ENCODE data around the gene DLGAP1.
A peak's percentile ranks its signal among the peaks of the same experiment; 100 is the strongest.

The DLGAP1 gene

GRCh38 chr18:3775996-3776395, 679.1 kb downstream of the DLGAP1 start:
- Histone ChIP-seq H3K4me3 (ENCODE audit: control insufficient read depth in 1 of 7, extremely low read depth in 1 of 7, insufficient read depth in 4 of 7, low read depth in 2 of 7, low read length in 6 of 7) (no peak overlapping the region), H3K4me1 (ENCODE audit: control extremely low read depth in 1 of 4, control insufficient read depth in 4 of 4, insufficient read depth in 4 of 4, low read length in 3 of 4) (peaks cover 0 to 9% (median 4%) of the 10 kb centered on the region in 4 experiments), H3K27ac (ENCODE audit: insufficient read depth in 1 of 2, low read depth in 1 of 2, low read length in 2 of 2, poor library complexity in 1 of 2, severe bottlenecking in 2 of 2) (no peak overlapping the region), H3K9me3 (ENCODE audit: control extremely low read depth in 1 of 5, control insufficient read depth in 4 of 5, insufficient read depth in 2 of 5, low read depth in 1 of 5, low read length in 4 of 5) (no peaks in the 10 kb centered on the region), H3K36me3 (ENCODE audit: control insufficient read depth in 4 of 4, insufficient read depth in 4 of 4, low read length in 3 of 4) (no peaks in the 10 kb centered on the region), H3K27me3 (replicated peaks in 2 of 5; ENCODE audit: control insufficient read depth in 4 of 5, insufficient read depth in 5 of 5, low read length in 4 of 5) (no peaks in the 10 kb centered on the region)
- 100% methylated on average over 5 of the region's 5 CpGs for WGBS (ENCODE audit: insufficient coverage)
- ChIA-PET CTCF (interaction anchor here (2.2 kb wide), 1 partner anchor 94 kb away, joined by 6 read pairs; no protein-coding TSS in a partner anchor), POLR2A (no interaction called here)
- no peak for DNase-seq

GRCh38 chr18:3773303-3773702, 681.8 kb downstream of the DLGAP1 start:
- Histone ChIP-seq H3K27ac (ENCODE audit: insufficient read depth in 1 of 2, low read depth in 1 of 2, low read length in 2 of 2, poor library complexity in 1 of 2, severe bottlenecking in 2 of 2) (no peak overlapping the region), H3K4me1 (ENCODE audit: control extremely low read depth in 1 of 4, control insufficient read depth in 4 of 4, insufficient read depth in 4 of 4, low read length in 3 of 4) (peaks cover 0 to 11% (median 5%) of the 10 kb centered on the region in 4 experiments), H3K27me3 (replicated peaks in 2 of 5; ENCODE audit: control insufficient read depth in 4 of 5, insufficient read depth in 5 of 5, low read length in 4 of 5) (peaks cover 0 to 3% (median 2%) of the 10 kb centered on the region in 5 experiments), H3K4me3 (ENCODE audit: control insufficient read depth in 1 of 7, extremely low read depth in 1 of 7, insufficient read depth in 4 of 7, low read depth in 2 of 7, low read length in 6 of 7) (no peak overlapping the region), H3K9me3 (ENCODE audit: control extremely low read depth in 1 of 5, control insufficient read depth in 4 of 5, insufficient read depth in 2 of 5, low read depth in 1 of 5, low read length in 4 of 5) (no peaks in the 10 kb centered on the region), H3K36me3 (ENCODE audit: control insufficient read depth in 4 of 4, insufficient read depth in 4 of 4, low read length in 3 of 4) (no peaks in the 10 kb centered on the region)
- no peak for DNase-seq
- CTCF ChIA-PET = interaction anchor here (1.1 to 5.3 kb wide), 7 partner anchors 15 to 221 kb away, joined by 3 to 70 read pairs (median 26); no protein-coding TSS in a partner anchor
- POLR2A ChIA-PET = no interaction called here
- WGBS (ENCODE audit: insufficient coverage) = no CpG with 5 or more reads among the region's 1 CpG

- Histone ChIP-seq H3K36me3 (ENCODE audit: control insufficient read depth in 4 of 4, insufficient read depth in 4 of 4, low read length in 3 of 4) (no peaks in the 10 kb centered on the region), H3K27me3 (replicated peaks in 2 of 5; ENCODE audit: control insufficient read depth in 4 of 5, insufficient read depth in 5 of 5, low read length in 4 of 5) (peaks cover 0 to 3% (median 2%) of the 10 kb centered on the region in 5 experiments), H3K27ac (ENCODE audit: insufficient read depth in 1 of 2, low read depth in 1 of 2, low read length in 2 of 2, poor library complexity in 1 of 2, severe bottlenecking in 2 of 2) (no peak overlapping the region), H3K4me1 (ENCODE audit: control extremely low read depth in 1 of 4, control insufficient read depth in 4 of 4, insufficient read depth in 4 of 4, low read length in 3 of 4) (peaks cover 0 to 11% (median 5%) of the 10 kb centered on the region in 4 experiments), H3K4me3 (ENCODE audit: control insufficient read depth in 1 of 7, extremely low read depth in 1 of 7, insufficient read depth in 4 of 7, low read depth in 2 of 7, low read length in 6 of 7) (peak overlapping the region in 6 of 7 experiments; percentile 35 to 74 (median 56)), H3K9me3 (ENCODE audit: control extremely low read depth in 1 of 5, control insufficient read depth in 4 of 5, insufficient read depth in 2 of 5, low read depth in 1 of 5, low read length in 4 of 5) (peaks cover 0 to under 1% (median 0%) of the 10 kb centered on the region in 5 experiments)
- peak; percentile 83 to 91 (median 90) for DNase-seq
- 5% methylated on average over 19 of the region's 40 CpGs for WGBS (ENCODE audit: insufficient coverage)
- ChIA-PET CTCF (interaction anchor here (0.6 to 5.3 kb wide), 53 partner anchors 10 to 489 kb away, joined by 3 to 70 read pairs (median 4); no protein-coding TSS in a partner anchor), POLR2A (interaction anchor here (1.1 kb wide), 1 partner anchor 224 kb away, joined by 3 read pairs; no protein-coding TSS in a partner anchor)
These were observed 683.8 kb downstream of the DLGAP1 start for GRCh38 chr18:3771121-3771971.

GRCh38 chr18:3761266-3761665, 693.8 kb downstream of the DLGAP1 start:
- no peak overlapping the region for H3K4me3 ChIP-seq (ENCODE audit: control insufficient read depth in 1 of 7, extremely low read depth in 1 of 7, insufficient read depth in 4 of 7, low read depth in 2 of 7, low read length in 6 of 7)
- CTCF ChIA-PET = no interaction called here
- H3K27me3 ChIP-seq (replicated peaks in 2 of 5; ENCODE audit: control insufficient read depth in 4 of 5, insufficient read depth in 5 of 5, low read length in 4 of 5) = no peaks in the 10 kb centered on the region
- H3K36me3 ChIP-seq (ENCODE audit: control insufficient read depth in 4 of 4, insufficient read depth in 4 of 4, low read length in 3 of 4) = no peaks in the 10 kb centered on the region
- H3K9me3 ChIP-seq (ENCODE audit: control extremely low read depth in 1 of 5, control insufficient read depth in 4 of 5, insufficient read depth in 2 of 5, low read depth in 1 of 5, low read length in 4 of 5) = peaks cover 0 to 9% (median 2%) of the 10 kb centered on the region in 5 experiments
- DNase-seq = no peak
- H3K27ac ChIP-seq (ENCODE audit: insufficient read depth in 1 of 2, low read depth in 1 of 2, low read length in 2 of 2, poor library complexity in 1 of 2, severe bottlenecking in 2 of 2) = no peak overlapping the region
- WGBS (ENCODE audit: insufficient coverage) = 91% methylated on average over 3 of the region's 4 CpGs
- H3K4me1 ChIP-seq (ENCODE audit: control extremely low read depth in 1 of 4, control insufficient read depth in 4 of 4, insufficient read depth in 4 of 4, low read length in 3 of 4) = peaks cover 0 to 3% (median 0%) of the 10 kb centered on the region in 4 experiments
- POLR2A ChIA-PET = no interaction called here

- WGBS (ENCODE audit: insufficient coverage) = 80% methylated on average over 5 of the region's 7 CpGs
- H3K4me1 ChIP-seq (ENCODE audit: control extremely low read depth in 1 of 4, control insufficient read depth in 4 of 4, insufficient read depth in 4 of 4, low read length in 3 of 4) = peaks cover 0 to 3% (median 0%) of the 10 kb centered on the region in 4 experiments
- no peak overlapping the region for H3K4me3 ChIP-seq (ENCODE audit: control insufficient read depth in 1 of 7, extremely low read depth in 1 of 7, insufficient read depth in 4 of 7, low read depth in 2 of 7, low read length in 6 of 7)
- ChIA-PET CTCF (no interaction called here), POLR2A (no interaction called here)
- peaks cover 0 to 4% (median 0%) of the 10 kb centered on the region in 5 experiments for H3K9me3 ChIP-seq (ENCODE audit: control extremely low read depth in 1 of 5, control insufficient read depth in 4 of 5, insufficient read depth in 2 of 5, low read depth in 1 of 5, low read length in 4 of 5)
- DNase-seq = peak in 1 of 3 donors; percentile 13
- H3K27ac ChIP-seq (ENCODE audit: insufficient read depth in 1 of 2, low read depth in 1 of 2, low read length in 2 of 2, poor library complexity in 1 of 2, severe bottlenecking in 2 of 2) = no peak overlapping the region
- H3K36me3 ChIP-seq (ENCODE audit: control insufficient read depth in 4 of 4, insufficient read depth in 4 of 4, low read length in 3 of 4) = no peaks in the 10 kb centered on the region
- H3K27me3 ChIP-seq (replicated peaks in 2 of 5; ENCODE audit: control insufficient read depth in 4 of 5, insufficient read depth in 5 of 5, low read length in 4 of 5) = no peaks in the 10 kb centered on the region
These were observed 694.4 kb downstream of the DLGAP1 start for GRCh38 chr18:3760741-3761140.

- H3K4me1 ChIP-seq (ENCODE audit: control extremely low read depth in 1 of 4, control insufficient read depth in 4 of 4, insufficient read depth in 4 of 4, low read length in 3 of 4) = peaks cover 0 to 3% (median 0%) of the 10 kb centered on the region in 4 experiments
- H3K27me3 ChIP-seq (replicated peaks in 2 of 5; ENCODE audit: control insufficient read depth in 4 of 5, insufficient read depth in 5 of 5, low read length in 4 of 5) = no peaks in the 10 kb centered on the region
- ChIA-PET CTCF (interaction anchor here (1.0 to 1.5 kb wide), 4 partner anchors 12 to 110 kb away, joined by 3 to 6 read pairs (median 3); no protein-coding TSS in a partner anchor), POLR2A (no interaction called here)
- no peak for DNase-seq
- peaks cover 0 to 2% (median 0%) of the 10 kb centered on the region in 5 experiments for H3K9me3 ChIP-seq (ENCODE audit: control extremely low read depth in 1 of 5, control insufficient read depth in 4 of 5, insufficient read depth in 2 of 5, low read depth in 1 of 5, low read length in 4 of 5)
- WGBS (ENCODE audit: insufficient coverage) = 100% methylated on average over 2 of the region's 2 CpGs
- no peak overlapping the region for H3K4me3 ChIP-seq (ENCODE audit: control insufficient read depth in 1 of 7, extremely low read depth in 1 of 7, insufficient read depth in 4 of 7, low read depth in 2 of 7, low read length in 6 of 7)
- H3K36me3 ChIP-seq (ENCODE audit: control insufficient read depth in 4 of 4, insufficient read depth in 4 of 4, low read length in 3 of 4) = no peaks in the 10 kb centered on the region
- no peak overlapping the region for H3K27ac ChIP-seq (ENCODE audit: insufficient read depth in 1 of 2, low read depth in 1 of 2, low read length in 2 of 2, poor library complexity in 1 of 2, severe bottlenecking in 2 of 2)
These were observed 696.0 kb downstream of the DLGAP1 start for GRCh38 chr18:3759099-3759498.

- H3K4me1 ChIP-seq (ENCODE audit: control extremely low read depth in 1 of 4, control insufficient read depth in 4 of 4, insufficient read depth in 4 of 4, low read length in 3 of 4) = peaks cover 0 to 3% (median 0%) of the 10 kb centered on the region in 4 experiments
- ChIA-PET CTCF (interaction anchor here (1.0 to 1.5 kb wide), 5 partner anchors 12 to 111 kb away, joined by 3 to 6 read pairs (median 3); no protein-coding TSS in a partner anchor), POLR2A (no interaction called here)
- no peaks in the 10 kb centered on the region for H3K27me3 ChIP-seq (replicated peaks in 2 of 5; ENCODE audit: control insufficient read depth in 4 of 5, insufficient read depth in 5 of 5, low read length in 4 of 5)
- no peak overlapping the region for H3K4me3 ChIP-seq (ENCODE audit: control insufficient read depth in 1 of 7, extremely low read depth in 1 of 7, insufficient read depth in 4 of 7, low read depth in 2 of 7, low read length in 6 of 7)
- H3K9me3 ChIP-seq (ENCODE audit: control extremely low read depth in 1 of 5, control insufficient read depth in 4 of 5, insufficient read depth in 2 of 5, low read depth in 1 of 5, low read length in 4 of 5) = peaks cover 0 to 2% (median 0%) of the 10 kb centered on the region in 5 experiments
- no peaks in the 10 kb centered on the region for H3K36me3 ChIP-seq (ENCODE audit: control insufficient read depth in 4 of 4, insufficient read depth in 4 of 4, low read length in 3 of 4)
- 97% methylated on average over 7 of the region's 7 CpGs for WGBS (ENCODE audit: insufficient coverage)
- no peak overlapping the region for H3K27ac ChIP-seq (ENCODE audit: insufficient read depth in 1 of 2, low read depth in 1 of 2, low read length in 2 of 2, poor library complexity in 1 of 2, severe bottlenecking in 2 of 2)
- DNase-seq = no peak
These were observed 696.6 kb downstream of the DLGAP1 start for GRCh38 chr18:3758531-3758930.
